B cell (primary cell): ENCODE data around the gene PJVK.

Source experiments
- EZH2 ChIP-seq: IDR thresholded peaks from 2 replicates; pipeline ENCODE4 v1.6.1; 2012; ENCODE audit warnings: borderline replicate concordance, low read depth, mild to moderate bottlenecking, moderate library complexity, low read length; ENCODE audit not compliant: insufficient read depth, poor library complexity, severe bottlenecking
- TF ChIP-seq, protein P1 (sequence below): fragments of 200-600 bp; IDR thresholded peaks from one replicate; pipeline ENCODE4 v1.8.0; 2022; ENCODE audit warnings: antibody characterized with exemption, mild to moderate bottlenecking

DNA sequence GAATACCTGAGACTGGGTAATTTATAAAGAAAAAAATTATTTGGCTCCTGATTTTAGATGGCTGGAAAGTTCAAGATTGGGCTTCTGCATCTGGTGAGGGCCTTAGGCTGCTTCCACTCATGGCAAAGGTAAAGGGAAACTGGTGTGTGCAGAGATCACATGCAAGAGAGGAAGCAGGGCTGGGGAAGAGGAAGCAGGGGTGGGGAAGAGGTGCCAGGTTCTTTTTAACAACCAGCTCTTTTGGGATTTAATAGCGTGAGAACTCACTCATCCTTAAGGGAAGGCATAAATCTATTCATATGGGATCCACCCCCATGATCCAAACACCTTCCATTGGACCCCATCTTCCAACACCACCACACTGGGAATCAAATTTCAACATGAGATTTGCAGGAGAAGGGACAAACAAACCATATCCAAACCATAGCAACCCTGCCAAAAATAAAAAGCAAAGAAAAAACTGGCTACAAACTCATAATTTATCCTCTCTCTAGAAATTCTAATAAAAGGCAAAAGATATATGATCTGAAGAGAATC, 30.6 kb upstream of the PJVK start:
- TF ChIP-seq, protein P1, sequence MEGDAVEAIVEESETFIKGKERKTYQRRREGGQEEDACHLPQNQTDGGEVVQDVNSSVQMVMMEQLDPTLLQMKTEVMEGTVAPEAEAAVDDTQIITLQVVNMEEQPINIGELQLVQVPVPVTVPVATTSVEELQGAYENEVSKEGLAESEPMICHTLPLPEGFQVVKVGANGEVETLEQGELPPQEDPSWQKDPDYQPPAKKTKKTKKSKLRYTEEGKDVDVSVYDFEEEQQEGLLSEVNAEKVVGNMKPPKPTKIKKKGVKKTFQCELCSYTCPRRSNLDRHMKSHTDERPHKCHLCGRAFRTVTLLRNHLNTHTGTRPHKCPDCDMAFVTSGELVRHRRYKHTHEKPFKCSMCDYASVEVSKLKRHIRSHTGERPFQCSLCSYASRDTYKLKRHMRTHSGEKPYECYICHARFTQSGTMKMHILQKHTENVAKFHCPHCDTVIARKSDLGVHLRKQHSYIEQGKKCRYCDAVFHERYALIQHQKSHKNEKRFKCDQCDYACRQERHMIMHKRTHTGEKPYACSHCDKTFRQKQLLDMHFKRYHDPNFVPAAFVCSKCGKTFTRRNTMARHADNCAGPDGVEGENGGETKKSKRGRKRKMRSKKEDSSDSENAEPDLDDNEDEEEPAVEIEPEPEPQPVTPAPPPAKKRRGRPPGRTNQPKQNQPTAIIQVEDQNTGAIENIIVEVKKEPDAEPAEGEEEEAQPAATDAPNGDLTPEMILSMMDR = no peak
- no peak for TF ChIP-seq EZH2
